Tibial artery (tissue), 4 donors: ENCODE measurements around the gene SPATA18.

Experiments
- DNase-seq, 2 donors: peaks; one replicate each; pipeline ENCODE4 v3.0.0-alpha.2; 2019
- H3K27ac ChIP-seq, 2 donors: fragments of 200-600 bp; sonication (generic) in 1 of 2; 1 replicate in 1 of 2; 2 replicates in 1 of 2; pipeline ENCODE4 v1.5.1; 2018 to 2019; ENCODE audit warnings: mild to moderate bottlenecking in 1 of 2
- H3K27me3 ChIP-seq, 2 donors: fragments of 200-600 bp; sonication (generic) in 1 of 2; one replicate each; pipeline versions ENCODE4 v1.5.1 to v1.6.0; 2016 to 2019
- H3K36me3 ChIP-seq, 3 donors: fragments of 200-600 bp; sonication (generic) in 2 of 3; one replicate each; pipeline ENCODE4 v1.5.1; 2016 to 2019; ENCODE audit warnings: mild to moderate bottlenecking in 2 of 3
- H3K4me1 ChIP-seq, 4 donors: fragments of 200-600 bp; sonication (generic) in 2 of 4; 1 replicate in 3 of 4; 2 replicates in 1 of 4; pipeline ENCODE4 v1.5.1; 2016 to 2019
- H3K4me3 ChIP-seq, 2 donors: fragments of 200-600 bp; sonication (generic) in 1 of 2; 1 replicate in 1 of 2; 2 replicates in 1 of 2; pipeline ENCODE4 v1.5.1; 2018 to 2019; ENCODE audit warnings: mild to moderate bottlenecking in 2 of 2
- H3K9me3 ChIP-seq, 3 donors: fragments of 200-600 bp; sonication (generic) in 1 of 3; one replicate each; pipeline ENCODE4 v1.5.1; 2016 to 2019
- CTCF ChIP-seq, 2 experiments: fragments of 200-600 bp in 1 of 2; fragments of 450-650 bp in 1 of 2; IDR thresholded peaks; one replicate each; pipeline ENCODE4 v1.5.1; 2017 to 2019; ENCODE audit warnings: antibody characterized with exemption in 2 of 2, mild to moderate bottlenecking in 1 of 2, moderate library complexity in 1 of 2
- intact Hi-C: fragments of 100-400 bp; cut with DNase I; formaldehyde crosslinking; loops from one replicate; pipeline ENCODE4 v1.15.0; 2023; ENCODE audit warnings: low total_unique reads

The SPATA18 gene

GRCh38 chr4:52093466-52093865 is 42.4 kb downstream of the SPATA18 start:
- intact Hi-C loops: no loop called here
- no peak for TF ChIP-seq CTCF (IDR thresholded peaks at IDR 0.05)
- H3K9me3 ChIP-seq: no peaks in the 10 kb centered on the region
- no peak for DNase-seq
- H3K27ac ChIP-seq: no peak overlapping the region
- peaks cover 0 to 3% of the 10 kb centered on the region in 2 donors for H3K27me3 ChIP-seq
- no peaks in the 10 kb centered on the region for H3K4me1 ChIP-seq
- no peak overlapping the region for H3K4me3 ChIP-seq
- no peaks in the 10 kb centered on the region for H3K36me3 ChIP-seq

- no peak for TF ChIP-seq CTCF (IDR thresholded peaks at IDR 0.05)
These were observed 43.5 kb downstream of the SPATA18 start for GRCh38 chr4:52094376-52095145.

GRCh38 chr4:52095374-52095773 is 44.3 kb downstream of the SPATA18 start:
- H3K4me1 ChIP-seq: peaks cover 0 to 9% (median 3%) of the 10 kb centered on the region in 4 donors
- no peak overlapping the region for H3K27ac ChIP-seq
- no peaks in the 10 kb centered on the region for H3K36me3 ChIP-seq
- no peaks in the 10 kb centered on the region for H3K9me3 ChIP-seq
- no peak overlapping the region for H3K4me3 ChIP-seq
- peaks cover 0 to 3% of the 10 kb centered on the region in 2 donors for H3K27me3 ChIP-seq
- intact Hi-C loops: no loop called here
- no peak for DNase-seq
- TF ChIP-seq CTCF (IDR thresholded peaks at IDR 0.05): no peak

More at GRCh38 chr4:52094376-52095145, 43.5 kb downstream of the SPATA18 start:
- Histone ChIP-seq H3K27me3 (peaks cover 0 to 3% of the 10 kb centered on the region in 2 donors), H3K27ac (no peak overlapping the region), H3K4me3 (no peak overlapping the region), H3K4me1 (peaks cover 0 to under 1% (median 0%) of the 10 kb centered on the region in 4 donors), H3K9me3 (no peaks in the 10 kb centered on the region), H3K36me3 (no peaks in the 10 kb centered on the region)
- no peak for DNase-seq
- intact Hi-C loops: no loop called here

DNA sequence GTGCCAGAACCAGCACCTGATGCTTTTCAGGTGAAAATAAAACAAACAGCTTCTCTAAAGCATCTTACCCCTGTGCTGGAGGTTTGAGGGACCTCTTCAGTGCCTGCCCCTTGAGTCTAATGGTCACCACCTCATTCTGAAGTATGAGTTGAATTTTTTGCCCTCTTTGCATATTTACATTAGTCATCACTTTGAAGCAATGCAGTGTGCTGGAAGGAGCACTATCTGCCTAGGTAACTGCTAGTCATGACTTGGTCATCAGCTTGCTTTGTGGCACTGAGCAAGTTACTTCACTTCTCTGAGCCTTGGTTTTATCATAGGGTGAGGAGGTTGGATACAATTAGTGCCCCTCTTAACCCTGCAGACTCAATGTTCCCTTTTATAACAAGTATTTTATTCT is 44.9 kb downstream of the SPATA18 start:
- peaks cover 0 to 9% (median 3%) of the 10 kb centered on the region in 4 donors for H3K4me1 ChIP-seq
- intact Hi-C loops: no loop called here
- H3K27ac ChIP-seq: no peak overlapping the region
- no peaks in the 10 kb centered on the region for H3K9me3 ChIP-seq
- no peak overlapping the region for H3K4me3 ChIP-seq
- TF ChIP-seq CTCF (IDR thresholded peaks at IDR 0.05): no peak
- no peaks in the 10 kb centered on the region for H3K36me3 ChIP-seq
- DNase-seq: no peak
- peaks cover 0 to 3% of the 10 kb centered on the region in 2 donors for H3K27me3 ChIP-seq

- no peak for TF ChIP-seq CTCF (IDR thresholded peaks at IDR 0.05)
- H3K4me3 ChIP-seq: no peak overlapping the region
- no peak overlapping the region for H3K27ac ChIP-seq
- peaks cover 0 to 9% (median 3%) of the 10 kb centered on the region in 4 donors for H3K4me1 ChIP-seq
- no peaks in the 10 kb centered on the region for H3K27me3 ChIP-seq
- no peak for DNase-seq
- H3K36me3 ChIP-seq: no peaks in the 10 kb centered on the region
- intact Hi-C loops: no loop called here
- H3K9me3 ChIP-seq: no peaks in the 10 kb centered on the region
These were observed 47.5 kb downstream of the SPATA18 start for GRCh38 chr4:52098618-52099017.
